ENCODE data around the gene TEX9. TPM values are rescaled to one million over a fixed set of nuclear protein-coding genes. Genes with fewer than 3 reads are reported as not detected.

TEX9 gene
- total RNA-seq, 1 donor = 3.9 TPM

DNA sequence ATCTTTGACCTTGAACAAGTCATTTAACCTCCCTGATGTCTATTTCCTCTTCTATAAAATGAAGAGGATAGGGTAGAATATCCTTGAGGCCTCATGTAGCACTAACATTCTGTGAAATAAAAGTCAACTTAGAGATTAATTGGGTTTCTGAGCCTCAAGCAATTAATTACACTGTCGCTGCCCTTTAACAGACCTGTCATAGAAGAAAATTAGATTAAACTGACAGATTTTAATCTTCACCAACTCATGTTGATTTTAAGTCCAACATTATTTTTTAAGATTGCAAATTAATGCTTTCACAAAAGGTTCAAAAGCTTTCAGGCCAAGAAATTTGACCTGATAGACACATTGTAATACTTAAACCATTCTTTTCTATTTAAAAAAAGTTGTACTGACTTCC is 107.8 kb downstream of the TEX9 start:
- H3K4me3 ChIP-seq (ENCODE audit: low read depth, low read length) = no peak overlapping the region
- no peak for DNase-seq (ENCODE audit: low read depth)
- TF ChIP-seq, protein P1, sequence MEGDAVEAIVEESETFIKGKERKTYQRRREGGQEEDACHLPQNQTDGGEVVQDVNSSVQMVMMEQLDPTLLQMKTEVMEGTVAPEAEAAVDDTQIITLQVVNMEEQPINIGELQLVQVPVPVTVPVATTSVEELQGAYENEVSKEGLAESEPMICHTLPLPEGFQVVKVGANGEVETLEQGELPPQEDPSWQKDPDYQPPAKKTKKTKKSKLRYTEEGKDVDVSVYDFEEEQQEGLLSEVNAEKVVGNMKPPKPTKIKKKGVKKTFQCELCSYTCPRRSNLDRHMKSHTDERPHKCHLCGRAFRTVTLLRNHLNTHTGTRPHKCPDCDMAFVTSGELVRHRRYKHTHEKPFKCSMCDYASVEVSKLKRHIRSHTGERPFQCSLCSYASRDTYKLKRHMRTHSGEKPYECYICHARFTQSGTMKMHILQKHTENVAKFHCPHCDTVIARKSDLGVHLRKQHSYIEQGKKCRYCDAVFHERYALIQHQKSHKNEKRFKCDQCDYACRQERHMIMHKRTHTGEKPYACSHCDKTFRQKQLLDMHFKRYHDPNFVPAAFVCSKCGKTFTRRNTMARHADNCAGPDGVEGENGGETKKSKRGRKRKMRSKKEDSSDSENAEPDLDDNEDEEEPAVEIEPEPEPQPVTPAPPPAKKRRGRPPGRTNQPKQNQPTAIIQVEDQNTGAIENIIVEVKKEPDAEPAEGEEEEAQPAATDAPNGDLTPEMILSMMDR (IDR thresholded peaks at IDR 0.05; ENCODE audit: insufficient read depth, low read depth, low read length) = no peak

DNA sequence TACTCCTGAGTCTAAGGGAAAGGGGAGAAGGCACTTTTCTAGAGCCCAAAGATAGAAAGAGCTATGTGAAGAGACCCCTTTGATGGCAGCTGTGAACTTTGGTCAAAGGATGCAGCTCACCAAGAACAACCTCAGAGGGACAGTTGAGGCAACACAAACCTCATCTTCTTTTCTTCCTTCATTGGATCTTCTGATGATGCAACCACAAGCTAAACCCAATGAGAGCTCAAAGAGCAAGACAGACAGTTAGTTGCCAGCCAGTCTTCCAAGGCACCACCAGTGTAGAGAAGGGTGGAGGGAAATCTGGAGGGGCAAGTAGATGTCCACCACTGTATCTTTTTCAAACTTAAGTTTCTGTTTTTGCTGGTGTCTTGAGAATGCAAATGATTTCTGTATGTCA is 110.1 kb downstream of the TEX9 start:
- H3K4me3 ChIP-seq (ENCODE audit: low read depth, low read length) = no peak overlapping the region

More for the DNA sequence above, 110.1 kb downstream of the TEX9 start:
- DNase-seq (ENCODE audit: low read depth) = no peak
- TF ChIP-seq, protein P1 (IDR thresholded peaks at IDR 0.05; ENCODE audit: insufficient read depth, low read depth, low read length) = no peak

Other genes with a start within 250 kb of the TEX9 start
- gene RFX7, start 121.5 kb upstream of the TEX9 start, total RNA-seq = 6.4 and 9.9 TPM in 2 replicates
- gene MNS1, start 99.7 kb downstream of the TEX9 start, total RNA-seq = 0.43 and 0.97 TPM in 2 replicates